SK-N-SH treated with all-trans-retinoic acid at 6 μM for 48 hours (cell line): ENCODE data around the gene GAD1.

ENCODE experiments used
- ATAC-seq: fragments of 200-7000 bp; cut with Tn5 transposase; 3 replicates; pipeline ENCODE4 v1.9.1; 2020; ENCODE audit warnings: mild to moderate bottlenecking, moderate library complexity
- ARNTL ChIP-seq: fragments of 450-650 bp; formaldehyde crosslinking; IDR thresholded peaks from 2 replicates; pipeline ENCODE4 v1.5.0; 2020; ENCODE audit warnings: low read depth, mild to moderate bottlenecking, moderate library complexity, borderline replicate concordance
- CREB5 ChIP-seq: fragments of 250-450 bp; sonication (Bioruptor Pico); IDR thresholded peaks from 2 replicates; pipeline ENCODE4 v1.5.1; 2020; ENCODE audit warnings: low read depth, mild to moderate bottlenecking, moderate library complexity
- CSDC2 ChIP-seq: fragments of 250-450 bp; sonication (Bioruptor Pico); IDR thresholded peaks from 2 replicates; pipeline ENCODE4 v1.5.0; 2020; ENCODE audit warnings: mild to moderate bottlenecking, moderate library complexity
- CSRNP3 ChIP-seq: fragments of 250-450 bp; sonication (Bioruptor Pico); IDR thresholded peaks from 2 replicates; pipeline ENCODE4 v1.5.1; 2021; ENCODE audit warnings: mild to moderate bottlenecking, moderate library complexity
- ESRRG ChIP-seq: fragments of 250-450 bp; sonication (Bioruptor Pico); IDR thresholded peaks from 2 replicates; pipeline ENCODE4 v1.6.1; 2021; ENCODE audit warnings: mild to moderate bottlenecking
- GLIS3 ChIP-seq: fragments of 250-450 bp; sonication (Bioruptor Pico); IDR thresholded peaks from 2 replicates; pipeline ENCODE4 v1.5.0; 2020; ENCODE audit warnings: mild to moderate bottlenecking, moderate library complexity
- ISL1 ChIP-seq: fragments of 250-450 bp; sonication (Bioruptor Pico); IDR thresholded peaks from 2 replicates; pipeline ENCODE4 v2.1.2; 2022; ENCODE audit warnings: mild to moderate bottlenecking, moderate library complexity
- OSR1 ChIP-seq: fragments of 250-450 bp; sonication (Bioruptor Pico); IDR thresholded peaks from 2 replicates; pipeline ENCODE4 v1.8.0; 2022; ENCODE audit warnings: moderate library complexity, mild to moderate bottlenecking, inconsistent platforms
- PATZ1 ChIP-seq: fragments of 250-450 bp; sonication (Bioruptor Pico); IDR thresholded peaks from 2 replicates; pipeline ENCODE4 v1.8.0; 2020; ENCODE audit warnings: mild to moderate bottlenecking, moderate library complexity, borderline replicate concordance
- POU6F1 ChIP-seq: fragments of 250-450 bp; sonication (Bioruptor Pico); IDR thresholded peaks from 2 replicates; pipeline ENCODE4 v1.8.0; 2021; ENCODE audit warnings: low read depth, mild to moderate bottlenecking, moderate library complexity, borderline replicate concordance
- PPARA ChIP-seq: fragments of 250-450 bp; sonication (Bioruptor Pico); IDR thresholded peaks from 2 replicates; pipeline ENCODE4 v1.5.0; 2020; ENCODE audit warnings: mild to moderate bottlenecking, borderline replicate concordance
- RARB ChIP-seq: fragments of 250-450 bp; sonication (Bioruptor Pico); IDR thresholded peaks from 2 replicates; pipeline ENCODE4 v1.8.0; 2021; ENCODE audit warnings: mild to moderate bottlenecking, moderate library complexity
- SNAI2 ChIP-seq: fragments of 250-450 bp; sonication (Bioruptor Pico); IDR thresholded peaks from 2 replicates; pipeline ENCODE4 v1.5.0; 2020; ENCODE audit warnings: mild to moderate bottlenecking, moderate library complexity
- TCF4 ChIP-seq: fragments of 250-450 bp; sonication (Bioruptor Pico); IDR thresholded peaks from 2 replicates; pipeline ENCODE4 v1.8.0; 2021; ENCODE audit warnings: mild to moderate bottlenecking, moderate library complexity, borderline replicate concordance
- TOX ChIP-seq: fragments of 250-450 bp; sonication (Bioruptor Pico); IDR thresholded peaks from 2 replicates; pipeline ENCODE4 v1.8.0; 2021; ENCODE audit warnings: mild to moderate bottlenecking, moderate library complexity, borderline replicate concordance
- TSHZ2 ChIP-seq: fragments of 250-450 bp; sonication (Bioruptor Pico); IDR thresholded peaks from 2 replicates; pipeline ENCODE4 v1.5.0; 2020; ENCODE audit warnings: mild to moderate bottlenecking, moderate library complexity
- ZC3H10 ChIP-seq: fragments of 250-450 bp; sonication (Bioruptor Pico); IDR thresholded peaks from 2 replicates; pipeline ENCODE4 v1.5.1; 2021; ENCODE audit warnings: mild to moderate bottlenecking, moderate library complexity
- ZFP3 ChIP-seq: fragments of 250-450 bp; sonication (Bioruptor Pico); IDR thresholded peaks from 2 replicates; pipeline ENCODE4 v1.5.0; 2020; ENCODE audit warnings: mild to moderate bottlenecking, moderate library complexity
- ZFP30 ChIP-seq: fragments of 450-650 bp; formaldehyde crosslinking; IDR thresholded peaks from 2 replicates; pipeline ENCODE4 v1.5.0; 2022; ENCODE audit warnings: mild to moderate bottlenecking, moderate library complexity
- ZNF565 ChIP-seq: fragments of 450-650 bp; formaldehyde crosslinking; conservative IDR thresholded peaks from 2 replicates; pipeline ENCODE4 v1.5.0; 2020; ENCODE audit warnings: low read depth, mild to moderate bottlenecking, moderate library complexity
- ZNF70 ChIP-seq: fragments of 450-650 bp; formaldehyde crosslinking; IDR thresholded peaks from 2 replicates; pipeline ENCODE4 v1.5.0; 2020; ENCODE audit warnings: mild to moderate bottlenecking, moderate library complexity
- ZNF8 ChIP-seq: fragments of 450-650 bp; formaldehyde crosslinking; IDR thresholded peaks from 2 replicates; pipeline ENCODE4 v1.5.0; 2020; ENCODE audit warnings: mild to moderate bottlenecking, moderate library complexity

Gene GAD1

GRCh38 chr2:170779304-170779703 lies 37.4 kb upstream of the GAD1 start:
- no peak for ATAC-seq
- TF ChIP-seq TOX (no peak), ISL1 (CRISPR knock-in tag) (no peak), ARNTL (CRISPR knock-in tag) (no peak), PATZ1 (CRISPR knock-in tag) (no peak), ZNF70 (no peak), GLIS3 (no peak), CREB5 (CRISPR knock-in tag) (no peak), POU6F1 (CRISPR knock-in tag) (no peak), RARB (CRISPR knock-in tag) (no peak), ZFP3 (CRISPR knock-in tag) (no peak), TSHZ2 (CRISPR knock-in tag) (no peak), PPARA (CRISPR knock-in tag) (no peak), OSR1 (no peak), ZNF565 (CRISPR knock-in tag) (no peak), ESRRG (CRISPR knock-in tag) (no peak), CSRNP3 (CRISPR knock-in tag) (no peak), ZFP30 (CRISPR knock-in tag) (no peak)

GRCh38 chr2:170782673-170783072 lies 34.0 kb upstream of the GAD1 start:
- no peak for TF ChIP-seq PPARA (CRISPR knock-in tag)
- TF ChIP-seq TSHZ2 (CRISPR knock-in tag), result no peak
- TF ChIP-seq ZNF8 (CRISPR knock-in tag), result no peak
- no peak for TF ChIP-seq ZC3H10 (CRISPR knock-in tag)
- TF ChIP-seq TCF4 (CRISPR knock-in tag), result no peak
- TF ChIP-seq TOX, result no peak
- TF ChIP-seq GLIS3, result no peak
- TF ChIP-seq ISL1 (CRISPR knock-in tag), result no peak
- TF ChIP-seq CREB5 (CRISPR knock-in tag), result no peak
- no peak for TF ChIP-seq CSRNP3 (CRISPR knock-in tag)
- no peak for TF ChIP-seq CSDC2 (CRISPR knock-in tag)
- no peak for TF ChIP-seq SNAI2
- TF ChIP-seq OSR1, result no peak
- no peak for ATAC-seq
